Measurements from ENCODE around the gene IFI44.

IFI44 gene

GRCh38 chr1:78650114-78650660 is 556 bp downstream of the IFI44 start:
- Histone ChIP-seq H3K36me3 (ENCODE audit: insufficient read depth, insufficient read length, low read length) (no peaks in the 10 kb centered on the region), H3K9me3 (ENCODE audit: insufficient read depth, low read length) (peaks cover 17% of the 10 kb centered on the region), H3K9ac (ENCODE audit: insufficient read length, low read depth) (no peak overlapping the region), H3K4me3 (ENCODE audit: insufficient read length, low read depth) (no peak overlapping the region), H3K27me3 (ENCODE audit: insufficient read depth, insufficient read length) (no peaks in the 10 kb centered on the region), H3K4me1 (ENCODE audit: insufficient read depth, insufficient read length) (no peaks in the 10 kb centered on the region)
- no peak for DNase-seq (ENCODE audit: low read depth, low spot score)
- TF ChIP-seq YY1 (IDR thresholded peaks at IDR 0.05; ENCODE audit: insufficient read depth, insufficient read length) = no peak
- TF ChIP-seq ZNF274 (IDR thresholded peaks at IDR 0.05; ENCODE audit: low read depth, low read length) = no peak
- no peak for TF ChIP-seq SUZ12 (IDR thresholded peaks at IDR 0.05; ENCODE audit: extremely low read depth, insufficient read depth, insufficient read length)

GRCh38 chr1:78651241-78651640 is 1.6 kb downstream of the IFI44 start:
- no peak for TF ChIP-seq SUZ12 (IDR thresholded peaks at IDR 0.05; ENCODE audit: extremely low read depth, insufficient read depth, insufficient read length)
- no peak for TF ChIP-seq ZNF274 (IDR thresholded peaks at IDR 0.05; ENCODE audit: low read depth, low read length)
- TF ChIP-seq YY1 (IDR thresholded peaks at IDR 0.05; ENCODE audit: insufficient read depth, insufficient read length) = no peak
- H3K4me3 ChIP-seq (ENCODE audit: insufficient read length, low read depth) = no peak overlapping the region
- H3K27me3 ChIP-seq (ENCODE audit: insufficient read depth, insufficient read length) = no peaks in the 10 kb centered on the region
- no peak overlapping the region for H3K9ac ChIP-seq (ENCODE audit: insufficient read length, low read depth)
- DNase-seq (ENCODE audit: low read depth, low spot score) = no peak
- H3K36me3 ChIP-seq (ENCODE audit: insufficient read depth, insufficient read length, low read length) = no peaks in the 10 kb centered on the region
- H3K9me3 ChIP-seq (ENCODE audit: insufficient read depth, low read length) = peaks cover 17% of the 10 kb centered on the region
- H3K4me1 ChIP-seq (ENCODE audit: insufficient read depth, insufficient read length) = no peaks in the 10 kb centered on the region

- no peak for DNase-seq (ENCODE audit: low read depth, low spot score)
- peaks cover 11% of the 10 kb centered on the region for H3K9me3 ChIP-seq (ENCODE audit: insufficient read depth, low read length)
- H3K4me3 ChIP-seq (ENCODE audit: insufficient read length, low read depth) = no peak overlapping the region
- no peaks in the 10 kb centered on the region for H3K4me1 ChIP-seq (ENCODE audit: insufficient read depth, insufficient read length)
- TF ChIP-seq ZNF274 (IDR thresholded peaks at IDR 0.05; ENCODE audit: low read depth, low read length) (no peak), SUZ12 (IDR thresholded peaks at IDR 0.05; ENCODE audit: extremely low read depth, insufficient read depth, insufficient read length) (no peak), YY1 (IDR thresholded peaks at IDR 0.05; ENCODE audit: insufficient read depth, insufficient read length) (no peak)
- no peaks in the 10 kb centered on the region for H3K27me3 ChIP-seq (ENCODE audit: insufficient read depth, insufficient read length)
- H3K36me3 ChIP-seq (ENCODE audit: insufficient read depth, insufficient read length, low read length) = no peaks in the 10 kb centered on the region
- no peak overlapping the region for H3K9ac ChIP-seq (ENCODE audit: insufficient read length, low read depth)
These were observed 2.5 kb downstream of the IFI44 start for GRCh38 chr1:78652019-78652560.

GRCh38 chr1:78658901-78659300 is 9.3 kb downstream of the IFI44 start:
- Histone ChIP-seq H3K4me1 (ENCODE audit: insufficient read depth, insufficient read length) (no peaks in the 10 kb centered on the region), H3K27me3 (ENCODE audit: insufficient read depth, insufficient read length) (no peaks in the 10 kb centered on the region), H3K9ac (ENCODE audit: insufficient read length, low read depth) (no peak overlapping the region), H3K9me3 (ENCODE audit: insufficient read depth, low read length) (no peaks in the 10 kb centered on the region), H3K36me3 (ENCODE audit: insufficient read depth, insufficient read length, low read length) (no peaks in the 10 kb centered on the region), H3K4me3 (ENCODE audit: insufficient read length, low read depth) (no peak overlapping the region)
- no peak for TF ChIP-seq YY1 (IDR thresholded peaks at IDR 0.05; ENCODE audit: insufficient read depth, insufficient read length)
- TF ChIP-seq ZNF274 (IDR thresholded peaks at IDR 0.05; ENCODE audit: low read depth, low read length) = no peak
- no peak for TF ChIP-seq SUZ12 (IDR thresholded peaks at IDR 0.05; ENCODE audit: extremely low read depth, insufficient read depth, insufficient read length)
- no peak for DNase-seq (ENCODE audit: low read depth, low spot score)

DNA sequence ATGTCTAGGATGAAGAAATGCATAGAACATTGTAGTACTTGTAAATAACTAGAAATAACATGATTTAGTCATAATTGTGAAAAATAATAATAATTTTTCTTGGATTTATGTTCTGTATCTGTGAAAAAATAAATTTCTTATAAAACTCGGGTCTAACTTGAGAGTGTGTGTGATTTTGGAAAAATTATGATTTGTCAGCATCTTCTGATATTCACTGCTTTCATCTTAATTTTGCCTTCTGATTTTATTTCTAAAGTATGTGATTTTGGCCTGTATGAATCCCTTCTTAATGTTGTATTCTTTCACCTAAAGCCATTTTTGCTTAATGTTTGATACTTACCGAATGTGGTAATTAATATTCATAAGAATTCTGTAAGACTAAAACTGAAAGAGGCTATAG is 14.3 kb downstream of the IFI44 start:
- Histone ChIP-seq H3K4me1 (ENCODE audit: insufficient read depth, insufficient read length) (no peaks in the 10 kb centered on the region), H3K9me3 (ENCODE audit: insufficient read depth, low read length) (no peaks in the 10 kb centered on the region), H3K4me3 (ENCODE audit: insufficient read length, low read depth) (no peak overlapping the region), H3K9ac (ENCODE audit: insufficient read length, low read depth) (no peak overlapping the region), H3K27me3 (ENCODE audit: insufficient read depth, insufficient read length) (no peaks in the 10 kb centered on the region), H3K36me3 (ENCODE audit: insufficient read depth, insufficient read length, low read length) (no peaks in the 10 kb centered on the region)
- no peak for TF ChIP-seq YY1 (IDR thresholded peaks at IDR 0.05; ENCODE audit: insufficient read depth, insufficient read length)
- no peak for TF ChIP-seq ZNF274 (IDR thresholded peaks at IDR 0.05; ENCODE audit: low read depth, low read length)
- TF ChIP-seq SUZ12 (IDR thresholded peaks at IDR 0.05; ENCODE audit: extremely low read depth, insufficient read depth, insufficient read length) = no peak
- DNase-seq (ENCODE audit: low read depth, low spot score) = no peak

- Histone ChIP-seq H3K9me3 (ENCODE audit: insufficient read depth, low read length) (no peaks in the 10 kb centered on the region), H3K36me3 (ENCODE audit: insufficient read depth, insufficient read length, low read length) (no peaks in the 10 kb centered on the region), H3K4me3 (ENCODE audit: insufficient read length, low read depth) (no peak overlapping the region), H3K9ac (ENCODE audit: insufficient read length, low read depth) (no peak overlapping the region), H3K4me1 (ENCODE audit: insufficient read depth, insufficient read length) (no peaks in the 10 kb centered on the region), H3K27me3 (ENCODE audit: insufficient read depth, insufficient read length) (no peaks in the 10 kb centered on the region)
- DNase-seq (ENCODE audit: low read depth, low spot score) = no peak
- no peak for TF ChIP-seq YY1 (IDR thresholded peaks at IDR 0.05; ENCODE audit: insufficient read depth, insufficient read length)
- TF ChIP-seq ZNF274 (IDR thresholded peaks at IDR 0.05; ENCODE audit: low read depth, low read length) = no peak
- no peak for TF ChIP-seq SUZ12 (IDR thresholded peaks at IDR 0.05; ENCODE audit: extremely low read depth, insufficient read depth, insufficient read length)
These were observed 15.1 kb downstream of the IFI44 start for GRCh38 chr1:78664763-78665162.

DNA sequence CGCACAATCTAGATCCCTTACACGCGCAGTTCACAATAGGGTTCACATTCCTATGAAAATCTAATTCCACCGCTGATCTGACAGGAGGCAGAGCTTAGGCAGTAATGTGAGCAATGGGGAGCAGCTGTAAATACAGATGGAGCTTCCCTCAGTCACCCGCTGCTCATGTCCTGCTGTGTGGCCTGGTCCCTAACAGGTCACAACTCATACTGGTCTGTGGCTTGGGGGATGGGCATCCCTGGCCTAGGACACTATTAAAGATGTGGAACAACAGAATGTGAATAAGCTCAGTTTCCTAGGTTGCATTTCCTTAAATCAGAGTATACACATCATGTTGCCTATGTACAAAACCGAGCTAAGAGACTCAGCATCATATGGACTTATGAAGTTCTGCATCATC is 16.2 kb downstream of the IFI44 start:
- Histone ChIP-seq H3K4me3 (ENCODE audit: insufficient read length, low read depth) (no peak overlapping the region), H3K36me3 (ENCODE audit: insufficient read depth, insufficient read length, low read length) (no peaks in the 10 kb centered on the region), H3K27me3 (ENCODE audit: insufficient read depth, insufficient read length) (no peaks in the 10 kb centered on the region), H3K9ac (ENCODE audit: insufficient read length, low read depth) (no peak overlapping the region), H3K4me1 (ENCODE audit: insufficient read depth, insufficient read length) (no peaks in the 10 kb centered on the region), H3K9me3 (ENCODE audit: insufficient read depth, low read length) (no peaks in the 10 kb centered on the region)
- TF ChIP-seq ZNF274 (IDR thresholded peaks at IDR 0.05; ENCODE audit: low read depth, low read length) (no peak), SUZ12 (IDR thresholded peaks at IDR 0.05; ENCODE audit: extremely low read depth, insufficient read depth, insufficient read length) (no peak), YY1 (IDR thresholded peaks at IDR 0.05; ENCODE audit: insufficient read depth, insufficient read length) (no peak)
- no peak for DNase-seq (ENCODE audit: low read depth, low spot score)

All from NT2/D1 (cell line).